A172 (cell line): ENCODE measurements around the gene RNF150. TPM values are rescaled to one million over a fixed set of nuclear protein-coding genes. Genes with fewer than 3 reads are reported as not detected.
"Not testable (repeated sequence)": the region's sequence is repeated elsewhere in the genome, so short reads cannot be mapped to it uniquely, and the experiment has no call there.

ENCODE experiments used
- DNase-seq: peaks from one replicate; pipeline ENCODE4 v3.0.0-alpha.2; 2015; ENCODE audit warnings: low spot score
- total RNA-seq: library from RNA; depleted of rRNA; stranded (reverse); fragments of >200 nt; shearing (Covaris generic); gene quantifications from 2 replicates; pipeline ENCODE4 v1.2.3, GENCODE V29; 2014; rRNA removed

The RNF150 gene
- total RNA-seq, result 4.9 and 6.4 TPM in 2 replicates

- peak; percentile 77 for DNase-seq
These were observed at the start of gene RNF150 for GRCh38 chr4:141133146-141133998. RNF150 (minus strand) TSS chr4:141133469.

- DNase-seq, result no peak
These were observed 47.9 kb upstream of the RNF150 start for GRCh38 chr4:141180991-141181761.

- no peak for DNase-seq
These were observed 46.5 kb upstream of the RNF150 start for GRCh38 chr4:141179474-141180373.

- DNase-seq, result no peak
These were observed 43.9 kb upstream of the RNF150 start for GRCh38 chr4:141177171-141177570.

GRCh38 chr4:141174457-141174856 lies 41.2 kb upstream of the RNF150 start:
- no peak for DNase-seq

- DNase-seq, result no peak
These were observed 37.4 kb upstream of the RNF150 start for GRCh38 chr4:141170671-141171070.

- DNase-seq, result no peak
These were observed 36.1 kb upstream of the RNF150 start for GRCh38 chr4:141169391-141169790.

GRCh38 chr4:141165001-141165400 lies 31.7 kb upstream of the RNF150 start:
- not testable (repeated sequence) for DNase-seq

- DNase-seq, result no peak
These were observed 25.8 kb upstream of the RNF150 start for GRCh38 chr4:141159027-141159426.

GRCh38 chr4:141158219-141158618 lies 24.9 kb upstream of the RNF150 start:
- DNase-seq, result peak; percentile 61

- DNase-seq, result peak; percentile 23
These were observed 22.3 kb upstream of the RNF150 start for GRCh38 chr4:141155586-141155985.

GRCh38 chr4:141154725-141155124 lies 21.5 kb upstream of the RNF150 start:
- DNase-seq, result no peak

- DNase-seq, result no peak
These were observed 20.7 kb upstream of the RNF150 start for GRCh38 chr4:141153751-141154510.

GRCh38 chr4:141144207-141144606 lies 10.9 kb upstream of the RNF150 start:
- DNase-seq, result no peak

- peak; percentile 48 for DNase-seq
These were observed 9.2 kb upstream of the RNF150 start for GRCh38 chr4:141142423-141142822.

GRCh38 chr4:141140391-141141200 lies 7.3 kb upstream of the RNF150 start:
- DNase-seq, result no peak

GRCh38 chr4:141133999-141134995 lies 1.0 kb upstream of the RNF150 start:
- DNase-seq, result no peak

GRCh38 chr4:141132709-141133145 lies 542 bp downstream of the RNF150 start:
- peak; percentile 6 for DNase-seq
